OCI-LY7 (cell line): ENCODE measurements around the gene KLHL26.

Experiments
- EZH2phosphoT487 ChIP-seq: fragments of 200-600 bp; sonication (generic); IDR thresholded peaks from 2 replicates; pipeline ENCODE4 v1.6.1; 2018; ENCODE audit warnings: low read depth, borderline replicate concordance, mild to moderate bottlenecking, mixed run types, antibody characterized with exemption, low read length, moderate library complexity, mixed read lengths
- TF ChIP-seq, protein P1 (sequence below): fragments of 200-600 bp; sonication (generic); conservative IDR thresholded peaks from 2 replicates; pipeline ENCODE4 v1.5.1; 2014; ENCODE audit warnings: mild to moderate bottlenecking, antibody characterized with exemption, low read length, moderate library complexity, mixed read lengths

DNA sequence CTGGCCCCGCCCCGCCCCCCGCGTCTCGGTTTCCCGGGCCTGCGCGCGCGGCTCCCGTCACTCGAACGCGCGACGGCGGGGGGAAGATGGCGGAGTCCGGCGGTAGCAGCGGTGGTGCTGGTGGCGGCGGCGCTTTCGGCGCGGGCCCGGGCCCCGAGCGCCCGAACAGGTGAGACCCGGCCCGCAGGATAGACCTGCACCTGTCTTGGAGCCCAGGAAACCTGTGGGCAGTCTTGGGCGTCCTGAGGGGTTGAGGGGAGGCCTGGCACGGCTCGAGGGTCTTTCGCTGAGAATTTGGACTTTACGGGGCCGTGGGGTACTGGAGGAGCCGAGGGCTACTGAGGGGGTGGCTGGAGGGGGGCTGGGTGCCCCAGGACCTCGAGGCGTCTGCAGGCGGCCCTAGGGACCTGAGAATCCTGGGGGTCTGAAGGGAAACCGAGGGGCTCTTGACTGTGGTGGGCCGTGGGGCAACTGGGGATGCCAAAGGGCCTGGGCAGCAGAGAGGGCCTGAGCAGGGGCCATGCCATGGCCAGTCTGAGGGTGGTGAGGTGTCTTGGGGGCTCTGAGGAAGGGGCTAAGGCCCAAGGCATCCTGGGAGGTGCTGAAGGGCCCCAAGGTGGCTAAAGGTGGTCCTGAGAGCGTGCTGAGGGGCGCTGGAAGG is at the start of gene KLHL26:
- TF ChIP-seq, protein P1, sequence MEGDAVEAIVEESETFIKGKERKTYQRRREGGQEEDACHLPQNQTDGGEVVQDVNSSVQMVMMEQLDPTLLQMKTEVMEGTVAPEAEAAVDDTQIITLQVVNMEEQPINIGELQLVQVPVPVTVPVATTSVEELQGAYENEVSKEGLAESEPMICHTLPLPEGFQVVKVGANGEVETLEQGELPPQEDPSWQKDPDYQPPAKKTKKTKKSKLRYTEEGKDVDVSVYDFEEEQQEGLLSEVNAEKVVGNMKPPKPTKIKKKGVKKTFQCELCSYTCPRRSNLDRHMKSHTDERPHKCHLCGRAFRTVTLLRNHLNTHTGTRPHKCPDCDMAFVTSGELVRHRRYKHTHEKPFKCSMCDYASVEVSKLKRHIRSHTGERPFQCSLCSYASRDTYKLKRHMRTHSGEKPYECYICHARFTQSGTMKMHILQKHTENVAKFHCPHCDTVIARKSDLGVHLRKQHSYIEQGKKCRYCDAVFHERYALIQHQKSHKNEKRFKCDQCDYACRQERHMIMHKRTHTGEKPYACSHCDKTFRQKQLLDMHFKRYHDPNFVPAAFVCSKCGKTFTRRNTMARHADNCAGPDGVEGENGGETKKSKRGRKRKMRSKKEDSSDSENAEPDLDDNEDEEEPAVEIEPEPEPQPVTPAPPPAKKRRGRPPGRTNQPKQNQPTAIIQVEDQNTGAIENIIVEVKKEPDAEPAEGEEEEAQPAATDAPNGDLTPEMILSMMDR, result no peak
- TF ChIP-seq EZH2phosphoT487, result no peak
